HepG2 (cell line): ENCODE measurements around the gene FASTK. TPM values are rescaled to one million over a fixed set of nuclear protein-coding genes. Genes with fewer than 3 reads are reported as not detected.

Experiments
- ATF2 ChIP-seq: sonication (generic); formaldehyde crosslinking; IDR thresholded peaks from 2 replicates; pipeline ENCODE4 v1.4.0; 2020; ENCODE audit warnings: missing genetic modification reagents
- ATF3 ChIP-seq: sonication (generic); formaldehyde crosslinking; IDR thresholded peaks from 2 replicates; pipeline ENCODE4 v1.4.0; 2020; ENCODE audit warnings: missing genetic modification reagents
- ELF3 ChIP-seq: IDR thresholded peaks from 2 replicates; pipeline ENCODE4 v1.6.1; 2016; ENCODE audit warnings: missing genetic modification reagents, missing compliant biosample characterization
- FOXA3 ChIP-seq: IDR thresholded peaks from 2 replicates; pipeline ENCODE4 v1.6.1; 2016; ENCODE audit warnings: missing genetic modification reagents, missing compliant biosample characterization
- HCFC1 ChIP-seq: fragments of 150-350 bp; IDR thresholded peaks from 2 replicates; pipeline ENCODE4 v1.6.1; 2014; ENCODE audit warnings: low read depth, low read length
- HINFP ChIP-seq: sonication (generic); formaldehyde crosslinking; IDR thresholded peaks from 2 replicates; pipeline ENCODE4 v1.4.0; 2020; ENCODE audit warnings: low read depth, mild to moderate bottlenecking, missing genetic modification reagents
- KDM1A ChIP-seq: IDR thresholded peaks from 2 replicates; pipeline ENCODE4 v1.6.1; 2016; ENCODE audit warnings: missing compliant biosample characterization
- KLF16 ChIP-seq, 2 experiments: sonication (generic) in 1 of 2; formaldehyde crosslinking in 1 of 2; IDR thresholded peaks; 2 replicates each; pipeline versions ENCODE4 v1.6.1 to v1.8.0; 2016 to 2023; ENCODE audit warnings: missing genetic modification reagents in 2 of 2, missing compliant biosample characterization in 1 of 2
- NR1H2 ChIP-seq: sonication (generic); formaldehyde crosslinking; IDR thresholded peaks from 2 replicates; pipeline ENCODE4 v1.8.1; 2022; ENCODE audit warnings: low read depth, missing genetic modification reagents, borderline replicate concordance
- PCBP1 ChIP-seq: fragments of 200-400 bp; formaldehyde crosslinking; IDR thresholded peaks from 2 replicates; pipeline ENCODE4 v1.6.1; 2017; ENCODE audit warnings: mild to moderate bottlenecking, low read depth, low read length, borderline replicate concordance
- POLR2AphosphoS2 ChIP-seq: IDR thresholded peaks from 2 replicates; pipeline ENCODE4 v1.6.1; 2011; ENCODE audit warnings: low read depth, low read length, improper control_type of control experiment
- RELA ChIP-seq: sonication (generic); formaldehyde crosslinking; IDR thresholded peaks from 2 replicates; pipeline ENCODE4 v1.4.0; 2020; ENCODE audit warnings: missing genetic modification reagents
- SP140L ChIP-seq: sonication (generic); formaldehyde crosslinking; IDR thresholded peaks from 2 replicates; pipeline ENCODE4 v1.4.0; 2020; ENCODE audit warnings: missing genetic modification reagents, borderline replicate concordance
- TBP ChIP-seq: sonication (generic); formaldehyde crosslinking; IDR thresholded peaks from 2 replicates; pipeline ENCODE4 v1.5.0; 2020; ENCODE audit warnings: missing genetic modification reagents
- THRA ChIP-seq: sonication (generic); formaldehyde crosslinking; IDR thresholded peaks from 2 replicates; pipeline ENCODE4 v1.4.0; 2020; ENCODE audit warnings: missing genetic modification reagents, borderline replicate concordance
- TRIM24 ChIP-seq: sonication (generic); formaldehyde crosslinking; IDR thresholded peaks from 2 replicates; pipeline ENCODE4 v1.8.0; 2022; ENCODE audit warnings: mild to moderate bottlenecking, missing genetic modification reagents
- ZFP36L2 ChIP-seq: sonication (generic); formaldehyde crosslinking; IDR thresholded peaks from 2 replicates; pipeline ENCODE4 v1.4.0; 2020; ENCODE audit warnings: missing genetic modification reagents
- ZFX ChIP-seq: sonication (generic); formaldehyde crosslinking; IDR thresholded peaks from 2 replicates; pipeline ENCODE4 v1.4.0; 2020; ENCODE audit warnings: mild to moderate bottlenecking, low read depth, missing genetic modification reagents, moderate library complexity
- ZHX1 ChIP-seq: sonication (generic); formaldehyde crosslinking; IDR thresholded peaks from 2 replicates; pipeline ENCODE4 v1.8.1; 2022; ENCODE audit warnings: low read depth, mild to moderate bottlenecking, missing genetic modification reagents
- ZNF230 ChIP-seq: sonication (generic); formaldehyde crosslinking; IDR thresholded peaks from 2 replicates; pipeline ENCODE4 v1.4.0; 2020; ENCODE audit warnings: mild to moderate bottlenecking, missing genetic modification reagents
- ZNF3 ChIP-seq: IDR thresholded peaks from 2 replicates; pipeline ENCODE4 v1.7.0; 2017; ENCODE audit warnings: inconsistent platforms
- ZNF333 ChIP-seq: sonication (generic); formaldehyde crosslinking; IDR thresholded peaks from 2 replicates; pipeline ENCODE4 v1.4.0; 2020; ENCODE audit warnings: mild to moderate bottlenecking, missing genetic modification reagents, borderline replicate concordance
- ZNF501 ChIP-seq: sonication (generic); formaldehyde crosslinking; IDR thresholded peaks from 2 replicates; pipeline ENCODE4 v1.5.1; 2020; ENCODE audit warnings: mild to moderate bottlenecking, moderate library complexity, missing genetic modification reagents
- ZNF546 ChIP-seq: sonication (generic); formaldehyde crosslinking; conservative IDR thresholded peaks from 2 replicates; pipeline ENCODE4 v1.8.1; 2023; ENCODE audit warnings: mild to moderate bottlenecking, missing genetic modification reagents
- polyA plus RNA-seq, 8 experiments: library from polyadenylated mRNA; depleted of rRNA in 3 of 8; stranded (reverse) in 7 of 8; unstranded in 1 of 8; fragments of >200 nt; fragmentation: Illumina TruSeq in 4 of 8; extraction: Trizol in 4 of 8; gene quantifications; 2 replicates each; pipeline versions ENCODE4 v1.2.1 to v1.2.3, GENCODE V29; 2011 to 2016; ENCODE audit warnings: low read depth in 4 of 8, missing spikeins in 1 of 8, mixed read lengths in 1 of 8; ENCODE audit not compliant: insufficient read depth in 1 of 8
- total RNA-seq, 5 experiments: library from RNA; depleted of rRNA; stranded (reverse); fragments of >200 nt; fragmentation: Illumina TruSeq; extraction: Trizol; gene quantifications; 2 replicates each; pipeline ENCODE4 v1.2.3, GENCODE V29; 2016; ENCODE audit warnings: low read depth in 1 of 5

Gene FASTK
- total and polyA plus RNA-seq, 2 of the 13 experiments (the other 11 are each of a cell fraction or from before 2014, with no cell fraction given), result 52.9 to 55.7 TPM

- peak in 1 of 2 experiments; percentile 35; a peak in 1 of 4 replicates for TF ChIP-seq KLF16 (CRISPR knock-in tag; IDR thresholded peaks at IDR 0.05)
- no peak for TF ChIP-seq ZFP36L2 (CRISPR knock-in tag)
- no peak for TF ChIP-seq TRIM24 (CRISPR knock-in tag)
- TF ChIP-seq ZNF333 (CRISPR knock-in tag), result no peak
- no peak for TF ChIP-seq RELA (CRISPR knock-in tag)
- no peak for TF ChIP-seq ATF3
- TF ChIP-seq POLR2AphosphoS2, result no peak
- no peak for TF ChIP-seq HINFP
- TF ChIP-seq SP140L, result no peak
- TF ChIP-seq ZFX (CRISPR knock-in tag), result peak; percentile 59; the same call in 1 of the 2 replicates
- TF ChIP-seq ZNF501 (CRISPR knock-in tag), result no peak
- TF ChIP-seq ELF3, result peak; percentile 75
- TF ChIP-seq PCBP1, result no peak
- 0 out of 2 replicates have a peak, but pooled peaks have one; percentile 27 for TF ChIP-seq THRA (CRISPR knock-in tag)
- no peak for TF ChIP-seq TBP (CRISPR knock-in tag)
- no peak for TF ChIP-seq HCFC1
- TF ChIP-seq KDM1A (CRISPR knock-in tag), result no peak
- TF ChIP-seq FOXA3, result peak; percentile 50; the same call in 1 of the 2 replicates
- peak; percentile 73 for TF ChIP-seq ZNF230
- TF ChIP-seq ATF2 (CRISPR knock-in tag), result no peak
- no peak for TF ChIP-seq ZNF3 (CRISPR knock-in tag)
- peak; percentile 19; the same call in 1 of the 2 replicates for TF ChIP-seq ZHX1 (CRISPR knock-in tag)
- TF ChIP-seq NR1H2 (CRISPR knock-in tag), result no peak
- no peak for TF ChIP-seq ZNF546 (CRISPR knock-in tag)
Observed at GRCh38 chr7:151062399-151063211, 18.0 kb downstream of the FASTK start (continued).
